Measurements from ENCODE around the gene CNTNAP2.

DNA sequence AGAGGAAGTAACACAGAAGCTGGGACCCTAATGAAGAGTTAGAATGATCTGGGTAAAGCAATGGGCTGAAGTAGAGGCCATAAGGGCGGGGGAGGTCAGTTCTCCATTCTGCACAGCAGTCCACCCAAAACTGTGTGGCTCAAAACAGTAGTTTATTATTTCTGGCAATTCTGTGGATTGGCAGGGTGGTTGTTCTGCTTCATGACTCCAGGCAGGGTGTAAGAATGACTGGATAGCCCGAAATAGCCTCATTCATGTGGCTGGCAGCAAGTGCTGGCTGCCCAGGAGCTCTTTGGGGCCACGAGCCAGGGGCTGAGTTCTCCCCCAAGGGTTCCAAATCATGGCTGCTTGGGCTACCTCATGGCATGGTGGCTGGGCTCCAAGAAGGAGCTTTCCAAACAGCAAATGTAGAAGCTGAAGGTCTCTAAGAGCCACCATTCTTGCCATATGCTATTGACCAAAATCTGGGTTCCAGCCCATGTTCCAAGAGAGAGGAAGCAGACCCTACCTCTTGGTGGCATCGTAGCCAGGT is 2158.8 kb downstream of the CNTNAP2 start:
- TF ChIP-seq, protein P1, sequence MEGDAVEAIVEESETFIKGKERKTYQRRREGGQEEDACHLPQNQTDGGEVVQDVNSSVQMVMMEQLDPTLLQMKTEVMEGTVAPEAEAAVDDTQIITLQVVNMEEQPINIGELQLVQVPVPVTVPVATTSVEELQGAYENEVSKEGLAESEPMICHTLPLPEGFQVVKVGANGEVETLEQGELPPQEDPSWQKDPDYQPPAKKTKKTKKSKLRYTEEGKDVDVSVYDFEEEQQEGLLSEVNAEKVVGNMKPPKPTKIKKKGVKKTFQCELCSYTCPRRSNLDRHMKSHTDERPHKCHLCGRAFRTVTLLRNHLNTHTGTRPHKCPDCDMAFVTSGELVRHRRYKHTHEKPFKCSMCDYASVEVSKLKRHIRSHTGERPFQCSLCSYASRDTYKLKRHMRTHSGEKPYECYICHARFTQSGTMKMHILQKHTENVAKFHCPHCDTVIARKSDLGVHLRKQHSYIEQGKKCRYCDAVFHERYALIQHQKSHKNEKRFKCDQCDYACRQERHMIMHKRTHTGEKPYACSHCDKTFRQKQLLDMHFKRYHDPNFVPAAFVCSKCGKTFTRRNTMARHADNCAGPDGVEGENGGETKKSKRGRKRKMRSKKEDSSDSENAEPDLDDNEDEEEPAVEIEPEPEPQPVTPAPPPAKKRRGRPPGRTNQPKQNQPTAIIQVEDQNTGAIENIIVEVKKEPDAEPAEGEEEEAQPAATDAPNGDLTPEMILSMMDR (conservative IDR thresholded peaks at IDR 0.05 in 1 of 2, IDR thresholded peaks at IDR 0.05 in 1 of 2; ENCODE audit: low read depth in 1 of 2, low read length in 2 of 2) = no peak
- no peak for TF ChIP-seq EZH2 (IDR thresholded peaks at IDR 0.05; ENCODE audit: low read length, missing control alignments)

All from fibroblast of lung (primary cell).